ENCODE data around the gene PCA3.

PCA3 gene

GRCh38 chr9:76828447-76828846 lies 64.2 kb downstream of the PCA3 start:
- Histone ChIP-seq H3K27ac (no peak overlapping the region), H3K4me1 (no peaks in the 10 kb centered on the region), H3K9ac (no peak overlapping the region), H3K9me3 (replicated peaks in 1 of 11) (no peaks in the 10 kb centered on the region), H4K20me1 (no peaks in the 10 kb centered on the region), H3K27me3 (no peaks in the 10 kb centered on the region), H3K4me3 (no peak overlapping the region), H3K36me3 (no peaks in the 10 kb centered on the region), H3K4me2 (no peak overlapping the region)
- no peak for TF ChIP-seq Cebpa-rat (IDR thresholded peaks at IDR 0.05)

- no peak for TF ChIP-seq Cebpa-rat (IDR thresholded peaks at IDR 0.05)
- no peak overlapping the region for H3K4me3 ChIP-seq
- no peaks in the 10 kb centered on the region for H3K9me3 ChIP-seq (replicated peaks in 1 of 11)
- H3K36me3 ChIP-seq = no peaks in the 10 kb centered on the region
- H3K27ac ChIP-seq = no peak overlapping the region
- no peak overlapping the region for H3K9ac ChIP-seq
- no peaks in the 10 kb centered on the region for H3K4me1 ChIP-seq
- no peaks in the 10 kb centered on the region for H4K20me1 ChIP-seq
- H3K27me3 ChIP-seq = no peaks in the 10 kb centered on the region
- H3K4me2 ChIP-seq = no peak overlapping the region
Observed at GRCh38 chr9:76835571-76836283, 71.5 kb downstream of the PCA3 start.

Measured in BLaER1 treated with 17β-estradiol and CSF1 and Interleukin-3, amounts not matched to agents 10 nM and 100 nM (cell line).